Measurements from ENCODE around the gene CD63. TPM values are rescaled to one million over a fixed set of nuclear protein-coding genes. Genes with fewer than 3 reads are reported as not detected.
A peak's percentile ranks its signal among the peaks of the same experiment; 100 is the strongest.

The CD63 gene
- total and polyA plus RNA-seq, 2 of the 13 experiments (the other 11 are each of a cell fraction or from before 2014, with no cell fraction given), result 234 to 277 TPM

DNA sequence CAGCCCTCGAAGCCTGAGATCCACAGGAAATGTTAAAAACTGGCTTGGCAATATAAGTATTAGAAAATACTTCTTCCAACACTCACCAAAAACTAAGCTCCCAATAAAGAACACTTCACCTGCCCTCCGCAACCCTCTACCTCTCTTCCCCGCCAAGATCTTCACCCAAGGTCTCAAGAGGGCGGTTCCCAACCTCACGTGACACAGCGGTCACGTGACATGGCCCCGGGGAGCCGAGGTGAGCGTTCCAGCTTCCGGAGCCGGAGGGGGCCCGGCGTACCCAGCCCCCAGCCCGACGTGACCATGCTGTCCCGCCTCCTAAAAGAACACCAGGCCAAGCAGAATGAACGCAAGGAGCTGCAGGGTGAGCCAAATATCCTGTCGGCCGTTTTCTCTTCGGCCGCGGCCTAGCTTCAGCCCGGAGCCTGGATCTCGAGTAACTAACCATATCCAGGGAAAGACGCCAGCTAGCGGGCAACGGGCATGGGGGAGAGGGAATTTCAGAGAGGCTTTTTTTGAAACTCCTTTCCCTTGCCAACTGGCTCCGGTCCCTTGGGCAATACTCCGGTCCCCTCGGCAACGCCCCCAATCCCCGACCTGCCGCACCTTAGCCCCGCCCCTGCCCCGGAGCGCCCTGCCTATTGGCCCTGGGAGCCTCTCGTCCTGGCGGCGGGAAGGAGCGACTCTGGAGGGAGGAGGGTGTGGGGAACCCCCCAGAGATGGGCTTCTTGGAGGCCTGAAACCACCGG is 12.8 kb downstream of the CD63 start, which contains the start of gene BLOC1S1 (continued):
- TF ChIP-seq, protein P1, sequence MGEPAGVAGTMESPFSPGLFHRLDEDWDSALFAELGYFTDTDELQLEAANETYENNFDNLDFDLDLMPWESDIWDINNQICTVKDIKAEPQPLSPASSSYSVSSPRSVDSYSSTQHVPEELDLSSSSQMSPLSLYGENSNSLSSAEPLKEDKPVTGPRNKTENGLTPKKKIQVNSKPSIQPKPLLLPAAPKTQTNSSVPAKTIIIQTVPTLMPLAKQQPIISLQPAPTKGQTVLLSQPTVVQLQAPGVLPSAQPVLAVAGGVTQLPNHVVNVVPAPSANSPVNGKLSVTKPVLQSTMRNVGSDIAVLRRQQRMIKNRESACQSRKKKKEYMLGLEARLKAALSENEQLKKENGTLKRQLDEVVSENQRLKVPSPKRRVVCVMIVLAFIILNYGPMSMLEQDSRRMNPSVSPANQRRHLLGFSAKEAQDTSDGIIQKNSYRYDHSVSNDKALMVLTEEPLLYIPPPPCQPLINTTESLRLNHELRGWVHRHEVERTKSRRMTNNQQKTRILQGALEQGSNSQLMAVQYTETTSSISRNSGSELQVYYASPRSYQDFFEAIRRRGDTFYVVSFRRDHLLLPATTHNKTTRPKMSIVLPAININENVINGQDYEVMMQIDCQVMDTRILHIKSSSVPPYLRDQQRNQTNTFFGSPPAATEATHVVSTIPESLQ (CRISPR knock-in tag; conservative IDR thresholded peaks at IDR 0.05), result peak; percentile 28; the same call in 1 of the 2 replicates
- TF ChIP-seq ZNF605 (CRISPR knock-in tag; IDR thresholded peaks at IDR 0.05) (peak; percentile 65), ZC3H4 (CRISPR knock-in tag; IDR thresholded peaks at IDR 0.05; ENCODE audit: borderline replicate concordance) (peak; percentile 57; the same call in 1 of the 2 replicates), ZNF160 (CRISPR knock-in tag; IDR thresholded peaks at IDR 0.05) (no peak), PCBP1 (IDR thresholded peaks at IDR 0.05; ENCODE audit: borderline replicate concordance, low read depth, low read length) (no peak), POLR2G (IDR thresholded peaks at IDR 0.05; ENCODE audit: low read depth, low read length) (peak; percentile 72), ZFY (CRISPR knock-in tag; IDR thresholded peaks at IDR 0.05) (peak; percentile 93), MIER3 (CRISPR knock-in tag; IDR thresholded peaks at IDR 0.05; ENCODE audit: borderline replicate concordance) (peak; percentile 88), PCBP2 (optimal IDR thresholded peaks at IDR 0.05; ENCODE audit: low read depth, low read length, poor library complexity, severe bottlenecking) (no peak), CENPT (CRISPR knock-in tag; IDR thresholded peaks at IDR 0.05; ENCODE audit: low read depth) (no peak), ZBTB7B (CRISPR knock-in tag; IDR thresholded peaks at IDR 0.05) (peak; percentile 68), ISL2 (CRISPR knock-in tag; IDR thresholded peaks at IDR 0.05) (no peak)
- TF ChIP-seq, protein P2, sequence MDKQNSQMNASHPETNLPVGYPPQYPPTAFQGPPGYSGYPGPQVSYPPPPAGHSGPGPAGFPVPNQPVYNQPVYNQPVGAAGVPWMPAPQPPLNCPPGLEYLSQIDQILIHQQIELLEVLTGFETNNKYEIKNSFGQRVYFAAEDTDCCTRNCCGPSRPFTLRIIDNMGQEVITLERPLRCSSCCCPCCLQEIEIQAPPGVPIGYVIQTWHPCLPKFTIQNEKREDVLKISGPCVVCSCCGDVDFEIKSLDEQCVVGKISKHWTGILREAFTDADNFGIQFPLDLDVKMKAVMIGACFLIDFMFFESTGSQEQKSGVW (CRISPR knock-in tag; IDR thresholded peaks at IDR 0.05; ENCODE audit: borderline replicate concordance), result no peak
- TF ChIP-seq, protein P3, sequence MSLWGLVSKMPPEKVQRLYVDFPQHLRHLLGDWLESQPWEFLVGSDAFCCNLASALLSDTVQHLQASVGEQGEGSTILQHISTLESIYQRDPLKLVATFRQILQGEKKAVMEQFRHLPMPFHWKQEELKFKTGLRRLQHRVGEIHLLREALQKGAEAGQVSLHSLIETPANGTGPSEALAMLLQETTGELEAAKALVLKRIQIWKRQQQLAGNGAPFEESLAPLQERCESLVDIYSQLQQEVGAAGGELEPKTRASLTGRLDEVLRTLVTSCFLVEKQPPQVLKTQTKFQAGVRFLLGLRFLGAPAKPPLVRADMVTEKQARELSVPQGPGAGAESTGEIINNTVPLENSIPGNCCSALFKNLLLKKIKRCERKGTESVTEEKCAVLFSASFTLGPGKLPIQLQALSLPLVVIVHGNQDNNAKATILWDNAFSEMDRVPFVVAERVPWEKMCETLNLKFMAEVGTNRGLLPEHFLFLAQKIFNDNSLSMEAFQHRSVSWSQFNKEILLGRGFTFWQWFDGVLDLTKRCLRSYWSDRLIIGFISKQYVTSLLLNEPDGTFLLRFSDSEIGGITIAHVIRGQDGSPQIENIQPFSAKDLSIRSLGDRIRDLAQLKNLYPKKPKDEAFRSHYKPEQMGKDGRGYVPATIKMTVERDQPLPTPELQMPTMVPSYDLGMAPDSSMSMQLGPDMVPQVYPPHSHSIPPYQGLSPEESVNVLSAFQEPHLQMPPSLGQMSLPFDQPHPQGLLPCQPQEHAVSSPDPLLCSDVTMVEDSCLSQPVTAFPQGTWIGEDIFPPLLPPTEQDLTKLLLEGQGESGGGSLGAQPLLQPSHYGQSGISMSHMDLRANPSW (CRISPR knock-in tag; IDR thresholded peaks at IDR 0.05; ENCODE audit: borderline replicate concordance), result no peak
- TF ChIP-seq, protein P4, sequence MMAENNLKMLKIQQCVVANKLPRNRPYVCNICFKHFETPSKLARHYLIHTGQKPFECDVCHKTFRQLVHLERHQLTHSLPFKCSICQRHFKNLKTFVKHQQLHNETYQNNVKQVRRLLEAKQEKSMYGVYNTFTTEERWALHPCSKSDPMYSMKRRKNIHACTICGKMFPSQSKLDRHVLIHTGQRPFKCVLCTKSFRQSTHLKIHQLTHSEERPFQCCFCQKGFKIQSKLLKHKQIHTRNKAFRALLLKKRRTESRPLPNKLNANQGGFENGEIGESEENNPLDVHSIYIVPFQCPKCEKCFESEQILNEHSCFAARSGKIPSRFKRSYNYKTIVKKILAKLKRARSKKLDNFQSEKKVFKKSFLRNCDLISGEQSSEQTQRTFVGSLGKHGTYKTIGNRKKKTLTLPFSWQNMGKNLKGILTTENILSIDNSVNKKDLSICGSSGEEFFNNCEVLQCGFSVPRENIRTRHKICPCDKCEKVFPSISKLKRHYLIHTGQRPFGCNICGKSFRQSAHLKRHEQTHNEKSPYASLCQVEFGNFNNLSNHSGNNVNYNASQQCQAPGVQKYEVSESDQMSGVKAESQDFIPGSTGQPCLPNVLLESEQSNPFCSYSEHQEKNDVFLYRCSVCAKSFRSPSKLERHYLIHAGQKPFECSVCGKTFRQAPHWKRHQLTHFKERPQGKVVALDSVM (CRISPR knock-in tag; IDR thresholded peaks at IDR 0.05), result no peak
- TF ChIP-seq, protein P5, sequence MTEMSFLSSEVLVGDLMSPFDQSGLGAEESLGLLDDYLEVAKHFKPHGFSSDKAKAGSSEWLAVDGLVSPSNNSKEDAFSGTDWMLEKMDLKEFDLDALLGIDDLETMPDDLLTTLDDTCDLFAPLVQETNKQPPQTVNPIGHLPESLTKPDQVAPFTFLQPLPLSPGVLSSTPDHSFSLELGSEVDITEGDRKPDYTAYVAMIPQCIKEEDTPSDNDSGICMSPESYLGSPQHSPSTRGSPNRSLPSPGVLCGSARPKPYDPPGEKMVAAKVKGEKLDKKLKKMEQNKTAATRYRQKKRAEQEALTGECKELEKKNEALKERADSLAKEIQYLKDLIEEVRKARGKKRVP (CRISPR knock-in tag; IDR thresholded peaks at IDR 0.05), result peak in 1 of 2 experiments; percentile 43; a peak in 1 of 4 replicates
- TF ChIP-seq, protein P6, sequence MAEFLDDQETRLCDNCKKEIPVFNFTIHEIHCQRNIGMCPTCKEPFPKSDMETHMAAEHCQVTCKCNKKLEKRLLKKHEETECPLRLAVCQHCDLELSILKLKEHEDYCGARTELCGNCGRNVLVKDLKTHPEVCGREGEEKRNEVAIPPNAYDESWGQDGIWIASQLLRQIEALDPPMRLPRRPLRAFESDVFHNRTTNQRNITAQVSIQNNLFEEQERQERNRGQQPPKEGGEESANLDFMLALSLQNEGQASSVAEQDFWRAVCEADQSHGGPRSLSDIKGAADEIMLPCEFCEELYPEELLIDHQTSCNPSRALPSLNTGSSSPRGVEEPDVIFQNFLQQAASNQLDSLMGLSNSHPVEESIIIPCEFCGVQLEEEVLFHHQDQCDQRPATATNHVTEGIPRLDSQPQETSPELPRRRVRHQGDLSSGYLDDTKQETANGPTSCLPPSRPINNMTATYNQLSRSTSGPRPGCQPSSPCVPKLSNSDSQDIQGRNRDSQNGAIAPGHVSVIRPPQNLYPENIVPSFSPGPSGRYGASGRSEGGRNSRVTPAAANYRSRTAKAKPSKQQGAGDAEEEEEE (CRISPR knock-in tag; IDR thresholded peaks at IDR 0.05; ENCODE audit: borderline replicate concordance), result 0 out of 2 replicates have a peak, but pooled peaks have one; percentile 57

Data from HepG2 (cell line).